Liver (tissue), 9 donors: ENCODE data around the gene LPP. TPM values are rescaled to one million over a fixed set of nuclear protein-coding genes. Genes with fewer than 3 reads are reported as not detected.

Experiments used
- DNase-seq: peaks from one replicate; pipeline ENCODE4 v3.0.0-alpha.2; 2017; ENCODE audit warnings: low spot score
- H3K27ac ChIP-seq, 2 donors: one replicate each; pipeline ENCODE4 v1.7.0; 2013; ENCODE audit warnings: inconsistent platforms in 2 of 2, low read length in 2 of 2, control low read depth in 1 of 2, low read depth in 1 of 2, mild to moderate bottlenecking in 1 of 2
- H3K27me3 ChIP-seq, 4 donors: one replicate each; pipeline versions ENCODE4 v1.6.1 to v1.7.0; 2013; ENCODE audit warnings: low read length in 3 of 4, inconsistent platforms in 1 of 4, mild to moderate bottlenecking in 1 of 4, moderate library complexity in 1 of 4; ENCODE audit not compliant: control insufficient read depth in 4 of 4, insufficient read depth in 4 of 4
- H3K36me3 ChIP-seq, 4 donors: one replicate each; pipeline versions ENCODE4 v1.6.1 to v1.7.0; 2013; ENCODE audit warnings: low read length in 3 of 4, mild to moderate bottlenecking in 3 of 4, low read depth in 1 of 4, moderate library complexity in 1 of 4; ENCODE audit not compliant: control insufficient read depth in 4 of 4, insufficient read depth in 3 of 4
- H3K4me1 ChIP-seq, 4 donors: one replicate each; pipeline versions ENCODE4 v1.6.1 to v1.7.0; 2013; ENCODE audit warnings: low read length in 3 of 4, mild to moderate bottlenecking in 3 of 4, moderate library complexity in 1 of 4; ENCODE audit not compliant: control insufficient read depth in 4 of 4, insufficient read depth in 4 of 4
- H3K4me3 ChIP-seq, 3 donors: one replicate each; pipeline versions ENCODE4 v1.6.1 to v1.7.0; 2013; ENCODE audit warnings: low read length in 3 of 3, control low read depth in 1 of 3, low read depth in 1 of 3, mild to moderate bottlenecking in 1 of 3
- H3K9ac ChIP-seq, 2 donors: one replicate each; pipeline ENCODE4 v1.7.0; 2013; ENCODE audit warnings: low read length in 2 of 2, mild to moderate bottlenecking in 2 of 2, moderate library complexity in 2 of 2, control low read depth in 1 of 2, low read depth in 1 of 2
- H3K9me3 ChIP-seq, 4 donors: one replicate each; pipeline versions ENCODE4 v1.6.1 to v1.7.0; 2013; ENCODE audit warnings: low read length in 3 of 4; ENCODE audit not compliant: control insufficient read depth in 4 of 4
- EGR1 ChIP-seq, 2 donors: IDR thresholded peaks; 2 replicates each; pipeline ENCODE4 v1.6.1; 2016 to 2018; ENCODE audit warnings: antibody characterized with exemption in 2 of 2, low read depth in 2 of 2
- FOXA1 ChIP-seq: IDR thresholded peaks from 2 replicates; pipeline ENCODE4 v1.6.1; 2016; ENCODE audit warnings: antibody characterized with exemption
- FOXA2 ChIP-seq: IDR thresholded peaks from 2 replicates; pipeline ENCODE4 v1.6.1; 2016; ENCODE audit warnings: antibody characterized with exemption
- GABPA ChIP-seq, 2 donors: IDR thresholded peaks in 1 of 2; conservative IDR thresholded peaks in 1 of 2; 2 replicates each; pipeline ENCODE4 v1.6.1; 2016; ENCODE audit warnings: antibody characterized with exemption in 2 of 2, mild to moderate bottlenecking in 1 of 2, moderate library complexity in 1 of 2
- HNF4A ChIP-seq, 2 donors: conservative IDR thresholded peaks; 2 replicates each; pipeline ENCODE4 v1.6.1; 2016; ENCODE audit warnings: antibody characterized with exemption in 2 of 2, mild to moderate bottlenecking in 2 of 2
- HNF4G ChIP-seq: IDR thresholded peaks from 2 replicates; pipeline ENCODE4 v1.6.1; 2016; ENCODE audit warnings: antibody characterized with exemption
- JUND ChIP-seq, 2 donors: IDR thresholded peaks; 2 replicates each; pipeline ENCODE4 v1.6.1; 2016; ENCODE audit warnings: antibody characterized with exemption in 2 of 2
- MAX ChIP-seq: IDR thresholded peaks from 2 replicates; pipeline ENCODE4 v1.6.1; 2016; ENCODE audit warnings: antibody characterized with exemption
- NR2F2 ChIP-seq: IDR thresholded peaks from 2 replicates; pipeline ENCODE4 v1.6.1; 2016; ENCODE audit warnings: antibody characterized with exemption
- RAD21 ChIP-seq, 2 donors: IDR thresholded peaks; 2 replicates each; pipeline ENCODE4 v1.6.1; 2016; ENCODE audit warnings: antibody characterized with exemption in 2 of 2, mild to moderate bottlenecking in 2 of 2
- RXRA ChIP-seq, 2 donors: IDR thresholded peaks; 2 replicates each; pipeline ENCODE4 v1.6.1; 2017 to 2018; ENCODE audit warnings: antibody characterized with exemption in 2 of 2, mild to moderate bottlenecking in 1 of 2
- SP1 ChIP-seq: IDR thresholded peaks from 2 replicates; pipeline ENCODE4 v1.6.1; 2018; ENCODE audit warnings: antibody characterized with exemption, mild to moderate bottlenecking
- TAF1 ChIP-seq: conservative IDR thresholded peaks from 2 replicates; pipeline ENCODE4 v1.6.1; 2016; ENCODE audit warnings: antibody characterized with exemption, mild to moderate bottlenecking
- YY1 ChIP-seq: IDR thresholded peaks from 2 replicates; pipeline ENCODE4 v1.6.1; 2016; ENCODE audit warnings: antibody characterized with exemption, mild to moderate bottlenecking
- ZBTB33 ChIP-seq: IDR thresholded peaks from 2 replicates; pipeline ENCODE4 v1.6.1; 2016; ENCODE audit warnings: antibody characterized with exemption
- WGBS: extraction: QIAGEN DNeasy Blood & Tissue Kit; methylation state at CpG from one replicate; pipeline ENCODE4 v1.1.7; 2013; 5-methylcytosine and 5-hydroxymethylcytosine counted together
- polyA plus RNA-seq, 2 donors: library from polyadenylated mRNA; stranded (reverse) in 1 of 2; unstranded in 1 of 2; fragments of 200-250 nt in 1 of 2; fragments of >200 nt in 1 of 2; fragmentation: Nextera tagmentation in 1 of 2; extraction: Ambion mirVana in 1 of 2; gene quantifications; one replicate each; pipeline versions ENCODE4 v1.2.1 to v1.2.3, GENCODE V29; 2013 to 2015
- total RNA-seq, 2 donors: library from RNA; depleted of rRNA; stranded (reverse); fragments of >200 nt; gene quantifications; one replicate each; pipeline ENCODE4 v1.2.3, GENCODE V29; 2014
- TF ChIP-seq, protein P1 (sequence below): IDR thresholded peaks from 2 replicates; pipeline ENCODE4 v1.6.1; 2016; ENCODE audit warnings: antibody characterized with exemption
- TF ChIP-seq, protein P2 (sequence below): IDR thresholded peaks from 2 replicates; pipeline ENCODE4 v1.6.1; 2016; ENCODE audit warnings: antibody characterized with exemption, mild to moderate bottlenecking
- TF ChIP-seq, protein P3 (sequence below): fragments of 150-350 bp; IDR thresholded peaks from 2 replicates; pipeline ENCODE4 v1.5.1; 2017; ENCODE audit warnings: improper control_type of control experiment, low read depth, low read length; ENCODE audit not compliant: missing input control
- donor health status: healthy.
- donor health status: healthy.
- donor health status: healthy.
- donor health status: healthy.
- donor health status: healthy.

The LPP gene
- total and polyA plus RNA-seq, 4 donors, result 3.3 to 53.7 (median 28.2) TPM

GRCh38 chr3:188497021-188497420 lies 343.1 kb downstream of the LPP start:
- H3K4me3 ChIP-seq, result no peak overlapping the region
- peaks cover 0 to 3% (median under 1%) of the 10 kb centered on the region in 4 donors for H3K36me3 ChIP-seq
- H3K9me3 ChIP-seq, result no peaks in the 10 kb centered on the region
- 90% methylated on average over 4 of the region's 4 CpGs for WGBS
- no peak for DNase-seq
- H3K27me3 ChIP-seq, result no peaks in the 10 kb centered on the region
- TF ChIP-seq YY1, result no peak
- TF ChIP-seq JUND (IDR thresholded peaks at IDR 0.05), result no peak
- TF ChIP-seq, protein P1, sequence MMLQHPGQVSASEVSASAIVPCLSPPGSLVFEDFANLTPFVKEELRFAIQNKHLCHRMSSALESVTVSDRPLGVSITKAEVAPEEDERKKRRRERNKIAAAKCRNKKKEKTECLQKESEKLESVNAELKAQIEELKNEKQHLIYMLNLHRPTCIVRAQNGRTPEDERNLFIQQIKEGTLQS, result no peak
- no peaks in the 10 kb centered on the region for H3K4me1 ChIP-seq
- no peak overlapping the region for H3K27ac ChIP-seq
- H3K9ac ChIP-seq, result no peak overlapping the region

GRCh38 chr3:188503647-188504046 lies 349.7 kb downstream of the LPP start:
- TF ChIP-seq JUND (IDR thresholded peaks at IDR 0.05), result no peak
- TF ChIP-seq, protein P1, result no peak
- no peak for TF ChIP-seq HNF4G
- no peak for TF ChIP-seq RXRA (IDR thresholded peaks at IDR 0.05)
- no peak for TF ChIP-seq RAD21 (IDR thresholded peaks at IDR 0.05)
- TF ChIP-seq FOXA2, result no peak
- TF ChIP-seq ZBTB33, result no peak
- no peak for TF ChIP-seq SP1
- TF ChIP-seq MAX, result no peak
- no peak for TF ChIP-seq NR2F2
- no peak for TF ChIP-seq TAF1
- no peak for TF ChIP-seq GABPA (IDR thresholded peaks at IDR 0.05 in 1 of 2, conservative IDR thresholded peaks at IDR 0.05 in 1 of 2)
- TF ChIP-seq, protein P2, sequence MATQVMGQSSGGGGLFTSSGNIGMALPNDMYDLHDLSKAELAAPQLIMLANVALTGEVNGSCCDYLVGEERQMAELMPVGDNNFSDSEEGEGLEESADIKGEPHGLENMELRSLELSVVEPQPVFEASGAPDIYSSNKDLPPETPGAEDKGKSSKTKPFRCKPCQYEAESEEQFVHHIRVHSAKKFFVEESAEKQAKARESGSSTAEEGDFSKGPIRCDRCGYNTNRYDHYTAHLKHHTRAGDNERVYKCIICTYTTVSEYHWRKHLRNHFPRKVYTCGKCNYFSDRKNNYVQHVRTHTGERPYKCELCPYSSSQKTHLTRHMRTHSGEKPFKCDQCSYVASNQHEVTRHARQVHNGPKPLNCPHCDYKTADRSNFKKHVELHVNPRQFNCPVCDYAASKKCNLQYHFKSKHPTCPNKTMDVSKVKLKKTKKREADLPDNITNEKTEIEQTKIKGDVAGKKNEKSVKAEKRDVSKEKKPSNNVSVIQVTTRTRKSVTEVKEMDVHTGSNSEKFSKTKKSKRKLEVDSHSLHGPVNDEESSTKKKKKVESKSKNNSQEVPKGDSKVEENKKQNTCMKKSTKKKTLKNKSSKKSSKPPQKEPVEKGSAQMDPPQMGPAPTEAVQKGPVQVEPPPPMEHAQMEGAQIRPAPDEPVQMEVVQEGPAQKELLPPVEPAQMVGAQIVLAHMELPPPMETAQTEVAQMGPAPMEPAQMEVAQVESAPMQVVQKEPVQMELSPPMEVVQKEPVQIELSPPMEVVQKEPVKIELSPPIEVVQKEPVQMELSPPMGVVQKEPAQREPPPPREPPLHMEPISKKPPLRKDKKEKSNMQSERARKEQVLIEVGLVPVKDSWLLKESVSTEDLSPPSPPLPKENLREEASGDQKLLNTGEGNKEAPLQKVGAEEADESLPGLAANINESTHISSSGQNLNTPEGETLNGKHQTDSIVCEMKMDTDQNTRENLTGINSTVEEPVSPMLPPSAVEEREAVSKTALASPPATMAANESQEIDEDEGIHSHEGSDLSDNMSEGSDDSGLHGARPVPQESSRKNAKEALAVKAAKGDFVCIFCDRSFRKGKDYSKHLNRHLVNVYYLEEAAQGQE, result no peak
- TF ChIP-seq HNF4A (conservative IDR thresholded peaks at IDR 0.05), result no peak
- no peak for TF ChIP-seq EGR1 (IDR thresholded peaks at IDR 0.05; ENCODE audit: low read depth in 2 of 2)
- TF ChIP-seq YY1, result no peak
- TF ChIP-seq FOXA1, result no peak
- TF ChIP-seq, protein P3, sequence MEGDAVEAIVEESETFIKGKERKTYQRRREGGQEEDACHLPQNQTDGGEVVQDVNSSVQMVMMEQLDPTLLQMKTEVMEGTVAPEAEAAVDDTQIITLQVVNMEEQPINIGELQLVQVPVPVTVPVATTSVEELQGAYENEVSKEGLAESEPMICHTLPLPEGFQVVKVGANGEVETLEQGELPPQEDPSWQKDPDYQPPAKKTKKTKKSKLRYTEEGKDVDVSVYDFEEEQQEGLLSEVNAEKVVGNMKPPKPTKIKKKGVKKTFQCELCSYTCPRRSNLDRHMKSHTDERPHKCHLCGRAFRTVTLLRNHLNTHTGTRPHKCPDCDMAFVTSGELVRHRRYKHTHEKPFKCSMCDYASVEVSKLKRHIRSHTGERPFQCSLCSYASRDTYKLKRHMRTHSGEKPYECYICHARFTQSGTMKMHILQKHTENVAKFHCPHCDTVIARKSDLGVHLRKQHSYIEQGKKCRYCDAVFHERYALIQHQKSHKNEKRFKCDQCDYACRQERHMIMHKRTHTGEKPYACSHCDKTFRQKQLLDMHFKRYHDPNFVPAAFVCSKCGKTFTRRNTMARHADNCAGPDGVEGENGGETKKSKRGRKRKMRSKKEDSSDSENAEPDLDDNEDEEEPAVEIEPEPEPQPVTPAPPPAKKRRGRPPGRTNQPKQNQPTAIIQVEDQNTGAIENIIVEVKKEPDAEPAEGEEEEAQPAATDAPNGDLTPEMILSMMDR, result no peak
- DNase-seq, result no peak
- no peak overlapping the region for H3K4me3 ChIP-seq
- H3K36me3 ChIP-seq, result peaks cover 0 to 2% (median 0%) of the 10 kb centered on the region in 4 donors
- H3K27me3 ChIP-seq, result no peaks in the 10 kb centered on the region
- no peaks in the 10 kb centered on the region for H3K9me3 ChIP-seq
- H3K4me1 ChIP-seq, result peaks cover 0 to 5% (median 2%) of the 10 kb centered on the region in 4 donors
- 77% methylated on average over 3 of the region's 3 CpGs for WGBS
- no peak overlapping the region for H3K9ac ChIP-seq
- H3K27ac ChIP-seq, result no peak overlapping the region
